NCI-H82 (cell line): ENCODE results near the gene PKP3.

ENCODE experiments used
- DNase-seq: peaks from one replicate; lab custom pipeline; 2025; lab: John Stamatoyannopoulos, UW

Gene PKP3

GRCh38 chr11:444396-445144, 50.6 kb downstream of the PKP3 start:
- peak; percentile 15 for DNase-seq

- no peak for DNase-seq
These were observed 52.0 kb downstream of the PKP3 start for GRCh38 chr11:445765-446588.

GRCh38 chr11:446891-447290, 52.9 kb downstream of the PKP3 start:
- no peak for DNase-seq

DNA sequence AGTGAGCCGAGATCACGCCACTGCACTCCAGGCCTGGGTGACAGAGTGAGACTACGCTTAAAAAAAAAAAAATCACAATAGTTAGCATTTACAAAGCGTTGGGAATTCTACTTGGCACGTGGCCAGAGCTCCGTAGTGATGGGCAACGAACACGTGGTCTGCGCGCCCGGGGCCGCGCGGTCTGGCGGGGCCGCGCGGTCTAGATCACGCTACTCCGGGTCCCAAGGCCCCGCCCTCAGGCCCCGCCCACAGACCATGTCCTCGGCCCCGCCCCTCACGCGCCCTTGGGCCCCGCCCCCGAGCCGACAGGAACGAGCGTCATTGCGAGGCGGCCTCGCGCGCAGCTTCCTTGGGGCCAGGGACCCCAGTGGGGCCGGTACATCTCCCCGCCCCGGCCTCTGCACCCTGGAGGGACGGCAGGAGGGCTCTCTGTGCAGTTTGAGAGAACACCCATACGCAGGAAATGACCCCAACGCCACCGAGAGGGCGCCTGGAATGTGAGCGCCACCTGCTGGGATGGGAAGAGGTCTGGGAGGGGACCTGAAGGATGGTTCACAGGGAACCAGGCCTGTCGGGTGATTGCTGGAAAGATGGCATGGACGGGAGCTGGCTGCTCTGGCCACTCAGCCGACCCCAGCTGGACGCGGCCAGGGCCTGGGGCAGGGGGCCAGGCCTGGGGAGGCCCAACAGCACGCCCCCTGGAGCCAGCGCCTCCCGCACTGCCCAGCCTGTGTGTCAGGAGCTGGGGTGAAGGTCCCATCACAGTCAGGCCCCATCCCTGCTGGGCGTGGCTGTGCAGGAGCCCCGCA, 54.1 kb downstream of the PKP3 start:
- peak; percentile 96 for DNase-seq

DNA sequence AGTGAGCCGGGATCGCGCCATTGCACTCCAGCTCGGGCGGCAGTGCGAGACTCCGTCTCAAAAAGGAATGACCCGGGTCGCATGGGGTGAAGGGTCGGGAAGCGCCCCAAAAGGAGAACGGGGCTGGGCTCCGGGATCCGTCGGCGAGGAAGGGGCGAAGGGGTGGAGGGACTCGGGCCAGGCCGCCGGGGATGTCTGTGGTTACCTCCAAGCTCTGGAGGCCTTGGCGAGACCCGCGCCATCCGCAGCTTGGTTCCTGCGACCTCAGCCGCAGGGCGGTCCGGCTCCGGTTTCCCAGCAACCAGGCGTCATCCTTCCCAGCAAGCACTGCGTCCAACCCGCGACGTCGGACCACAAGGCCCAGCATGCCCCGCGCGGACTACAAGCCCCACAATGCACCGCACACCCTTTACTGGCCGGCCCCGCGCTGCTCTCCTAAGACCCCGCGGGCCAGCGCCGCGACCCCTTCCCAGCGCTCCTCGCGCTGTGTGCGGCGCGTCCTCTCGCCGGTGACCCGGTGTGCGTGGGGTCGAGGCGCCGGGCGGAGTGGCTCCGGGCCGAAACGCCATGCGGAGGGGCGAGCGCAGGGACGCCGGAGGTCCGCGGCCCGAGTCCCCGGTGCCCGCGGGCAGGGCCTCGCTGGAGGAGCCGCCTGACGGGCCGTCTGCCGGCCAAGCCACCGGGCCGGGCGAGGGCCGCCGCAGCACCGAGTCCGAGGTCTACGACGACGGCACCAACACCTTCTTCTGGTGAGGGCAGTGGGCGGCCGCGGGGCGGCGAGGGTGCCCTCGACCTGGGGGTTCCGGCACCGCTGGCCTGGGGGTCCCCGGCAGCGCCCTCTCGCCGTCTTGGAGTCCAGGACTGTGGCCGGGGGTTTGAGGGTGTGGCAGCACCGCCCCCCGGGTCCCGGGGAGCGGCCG, 56.1 kb downstream of the PKP3 start, which contains the start of gene PTDSS2:
PTDSS2 (plus strand) TSS at position 391 of the 920 bp plus-strand sequence; CDS start at position 568, 177 bp downstream.
- DNase-seq: peak; percentile 97

GRCh38 chr11:450809-451451, 56.9 kb downstream of the PKP3 start:
- DNase-seq: peak; percentile 71

- no peak for DNase-seq
These were observed 57.7 kb downstream of the PKP3 start for GRCh38 chr11:451738-452137.

DNA sequence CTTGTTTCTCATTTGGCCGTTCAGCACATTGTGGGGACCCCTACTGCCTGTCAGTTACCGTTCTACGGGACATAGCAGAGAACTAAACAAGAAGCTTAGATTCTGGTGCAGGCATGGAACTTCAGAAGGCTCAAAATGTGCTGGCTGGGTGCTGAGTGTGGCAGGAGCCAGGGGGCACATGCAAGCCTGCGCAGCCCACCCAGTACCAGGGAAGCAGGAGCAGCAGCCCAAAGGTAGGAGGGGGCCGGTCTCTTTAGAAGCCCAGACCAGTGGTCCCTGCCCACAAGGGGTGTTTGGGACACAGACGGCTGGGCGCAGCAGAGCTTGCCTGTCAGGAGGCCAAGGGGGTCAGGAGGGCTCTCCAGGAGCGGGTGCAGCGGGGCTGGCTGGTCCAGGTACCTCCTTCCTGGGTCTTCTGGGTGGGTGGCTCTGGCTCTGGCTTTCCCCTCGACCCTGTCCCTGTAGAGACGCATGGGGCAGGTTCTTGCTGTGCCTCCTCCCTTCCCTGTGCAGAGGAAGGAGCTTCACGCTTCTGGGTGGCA, 58.3 kb downstream of the PKP3 start:
- no peak for DNase-seq

GRCh38 chr11:452916-453527, 59.0 kb downstream of the PKP3 start:
- DNase-seq: no peak

- no peak for DNase-seq
These were observed 59.6 kb downstream of the PKP3 start for GRCh38 chr11:453564-453963.

DNA sequence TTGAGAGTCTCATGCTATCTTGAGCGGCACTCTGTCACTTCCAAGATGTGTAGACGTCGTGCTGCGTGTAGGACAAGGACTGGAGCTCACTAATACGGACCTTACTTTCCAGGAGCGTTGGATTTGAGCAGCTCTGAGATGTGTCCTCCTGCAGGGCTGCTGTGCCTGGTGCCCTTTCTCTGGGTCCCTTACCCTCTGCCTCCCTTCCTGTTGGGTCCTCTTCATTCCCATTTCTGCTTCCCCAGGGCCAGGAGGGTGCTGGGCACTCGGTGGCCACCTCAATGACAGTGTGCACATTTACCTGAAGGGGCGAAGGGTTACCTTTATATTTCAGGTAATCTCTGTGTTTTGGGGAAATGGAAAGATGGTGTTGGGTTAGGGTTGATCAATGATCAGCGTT, 60.0 kb downstream of the PKP3 start:
- no peak for DNase-seq
